ENCODE results near the gene MIEF1.
A peak's percentile ranks its signal among the peaks of the same experiment; 100 is the strongest.

The MIEF1 gene

DNA sequence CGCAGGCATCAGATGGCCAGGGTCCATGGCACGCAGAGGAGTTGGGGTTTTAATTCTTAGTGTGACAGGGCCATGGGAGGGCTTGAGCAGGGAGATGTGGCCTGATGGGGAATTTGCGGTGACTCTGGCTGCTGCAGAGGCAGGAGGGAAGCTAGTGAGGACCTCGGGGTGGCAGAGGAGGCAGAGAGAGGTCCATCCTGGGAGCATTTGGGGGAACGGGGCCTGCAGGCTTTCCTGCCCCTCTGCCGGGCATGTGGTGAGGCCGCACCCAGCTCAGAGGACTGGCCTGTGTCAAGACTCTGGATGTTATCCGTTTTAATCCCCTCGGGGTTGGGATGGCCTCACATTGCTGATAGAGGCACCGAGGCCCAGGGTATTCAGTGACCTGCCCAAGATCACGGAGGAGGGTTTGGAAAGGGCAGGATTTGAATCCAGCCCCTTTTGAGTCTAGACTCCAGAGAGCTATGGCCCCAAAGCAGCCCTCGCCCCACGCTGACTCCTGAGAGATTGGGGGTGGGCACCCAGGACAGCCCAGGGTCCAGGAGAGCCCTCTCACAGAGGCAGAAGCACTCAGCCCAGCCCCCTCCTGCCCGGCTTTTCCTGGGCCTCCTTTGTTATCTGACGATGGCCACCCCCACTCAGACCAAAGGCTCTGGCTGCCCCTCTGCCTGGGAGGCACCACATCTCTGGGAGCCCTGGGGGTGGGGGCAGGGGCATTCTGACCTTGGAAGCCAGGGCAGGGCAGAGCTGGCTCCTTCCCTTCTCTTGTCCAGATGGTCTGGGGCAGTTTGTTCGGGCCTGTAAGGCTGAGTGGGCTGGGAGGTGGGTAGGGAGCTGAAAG lies 31.4 kb upstream of the MIEF1 start:
- DNase-seq (ENCODE audit: low read depth, low spot score): peak; percentile 75

GRCh38 chr22:39471381-39472141 lies 30.5 kb upstream of the MIEF1 start:
- DNase-seq (ENCODE audit: low read depth, low spot score): peak; percentile 86

DNA sequence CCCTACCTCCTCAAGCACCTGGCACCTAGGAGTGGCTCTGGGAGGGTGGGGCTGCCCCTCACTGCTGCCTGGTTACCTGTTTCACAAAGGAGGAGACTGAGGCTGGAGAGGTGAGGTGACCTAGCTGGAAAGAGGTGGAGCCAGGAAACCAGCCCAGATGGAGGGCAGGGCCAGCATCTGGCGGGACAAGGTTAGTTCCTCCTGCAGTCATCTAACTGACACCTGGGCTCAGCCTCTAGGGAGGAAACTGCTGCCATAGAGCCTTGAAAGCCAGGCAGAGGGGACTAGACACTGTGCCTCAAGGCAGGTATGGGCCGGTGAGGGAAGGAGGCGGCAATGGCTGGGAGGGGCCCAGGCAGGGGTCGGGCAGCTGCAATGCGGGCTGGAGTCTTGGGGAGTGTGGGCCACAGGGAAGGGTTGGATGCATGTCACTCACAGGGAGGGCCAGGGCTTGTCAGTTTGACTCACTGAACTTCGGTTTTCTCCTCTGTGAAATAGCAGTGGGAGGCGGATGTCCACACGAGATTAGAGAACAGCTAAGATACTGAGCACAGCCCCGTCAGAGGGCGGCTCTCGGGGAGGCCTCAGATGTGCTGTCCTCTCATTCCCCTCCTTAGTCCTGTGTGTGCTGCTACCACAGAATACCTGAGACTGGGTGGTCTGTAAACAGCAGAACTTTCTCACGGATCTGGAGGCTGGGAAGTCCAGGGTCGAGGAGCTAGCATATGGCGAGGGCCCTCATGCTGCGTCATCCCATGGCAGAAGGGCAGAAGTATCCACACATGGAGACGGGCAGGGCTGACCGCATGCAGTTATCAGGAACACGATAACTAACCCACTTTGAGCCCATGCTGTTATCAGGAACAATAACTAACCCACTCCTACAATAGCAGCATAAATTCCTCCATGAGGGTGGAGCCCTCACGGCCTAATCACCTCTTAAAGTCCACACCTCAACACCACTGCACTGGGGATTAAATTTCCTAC lies 29.2 kb upstream of the MIEF1 start:
- peak; percentile 79 for DNase-seq (ENCODE audit: low read depth, low spot score)

DNA sequence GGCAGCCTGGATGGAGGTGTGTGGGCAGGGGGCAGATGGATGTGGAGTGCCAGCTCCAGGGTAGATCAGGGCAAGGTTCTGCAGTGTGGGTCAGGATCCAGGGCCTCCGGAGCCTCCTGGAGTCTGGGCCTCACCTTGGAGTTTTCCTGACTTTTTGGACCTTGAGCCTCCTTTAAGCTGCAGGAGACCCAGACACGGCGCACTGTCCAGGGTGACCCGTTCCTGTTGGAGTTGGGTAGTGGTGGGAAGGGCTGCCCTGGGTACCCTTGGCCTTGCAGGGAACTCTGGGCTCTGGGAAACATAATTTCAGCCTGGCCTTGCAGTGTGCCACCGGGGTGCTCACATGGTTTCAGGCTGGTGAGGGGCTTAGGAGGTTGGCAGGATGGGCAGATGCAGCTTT lies 28.2 kb upstream of the MIEF1 start:
- DNase-seq (ENCODE audit: low read depth, low spot score): no peak

DNA sequence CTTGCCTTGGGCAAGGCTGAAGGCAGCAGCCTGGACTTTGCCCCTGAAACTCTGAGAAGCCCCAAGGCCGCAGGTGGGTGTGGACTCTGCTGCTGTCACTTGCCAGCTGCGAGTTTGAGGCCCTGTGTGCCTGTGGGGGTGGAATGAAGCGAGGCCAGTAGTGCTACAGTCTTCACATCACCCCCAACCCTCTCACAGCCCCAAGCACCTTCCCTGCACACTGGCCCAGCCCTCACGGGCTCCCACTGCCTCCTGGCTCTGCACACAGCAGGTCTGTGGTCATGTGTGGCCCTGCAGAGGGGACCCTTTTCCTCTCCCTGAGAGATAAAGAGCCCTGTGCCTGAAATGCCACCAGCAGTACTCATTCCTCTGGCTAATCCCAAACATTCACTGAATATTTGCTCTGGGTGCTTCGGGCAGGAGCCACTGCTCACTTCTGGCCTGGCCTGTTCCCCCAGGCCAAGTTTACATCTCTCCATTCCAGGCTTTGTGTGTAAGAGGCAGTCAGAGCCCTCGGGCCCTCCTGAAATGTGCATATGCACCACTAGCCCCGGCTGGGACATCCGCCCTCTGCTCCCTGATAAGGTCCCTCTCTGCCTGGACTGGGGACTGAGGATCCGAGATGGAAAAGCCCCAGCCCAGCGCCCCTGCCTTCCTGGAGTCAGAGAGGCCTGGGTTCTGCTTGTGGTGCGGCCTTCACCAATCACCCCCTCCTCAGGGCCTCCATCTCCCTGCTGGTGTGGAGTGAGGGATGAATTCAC lies 27.6 kb upstream of the MIEF1 start:
- peak; percentile 98 for DNase-seq (ENCODE audit: low read depth, low spot score)

DNA sequence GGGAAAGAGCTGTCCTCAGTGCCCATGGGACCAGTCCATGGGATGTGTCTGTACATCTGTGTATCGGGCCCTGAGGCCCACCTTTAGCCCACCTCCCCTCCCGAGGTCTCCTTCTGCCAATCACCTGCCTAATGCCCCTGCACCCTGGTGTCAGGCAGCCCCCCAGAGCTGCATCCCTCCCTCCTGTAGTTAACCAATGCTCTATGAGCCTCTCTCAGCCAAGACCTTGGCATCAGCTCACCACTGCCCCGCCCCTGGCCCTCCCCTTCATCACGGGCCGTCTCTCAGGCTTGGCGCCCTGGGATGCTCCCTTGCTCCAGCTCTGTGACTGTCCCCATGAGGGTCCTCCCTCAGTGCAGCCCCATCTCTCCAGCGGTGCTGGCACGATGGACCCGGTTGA lies 26.8 kb upstream of the MIEF1 start:
- DNase-seq (ENCODE audit: low read depth, low spot score): no peak

DNA sequence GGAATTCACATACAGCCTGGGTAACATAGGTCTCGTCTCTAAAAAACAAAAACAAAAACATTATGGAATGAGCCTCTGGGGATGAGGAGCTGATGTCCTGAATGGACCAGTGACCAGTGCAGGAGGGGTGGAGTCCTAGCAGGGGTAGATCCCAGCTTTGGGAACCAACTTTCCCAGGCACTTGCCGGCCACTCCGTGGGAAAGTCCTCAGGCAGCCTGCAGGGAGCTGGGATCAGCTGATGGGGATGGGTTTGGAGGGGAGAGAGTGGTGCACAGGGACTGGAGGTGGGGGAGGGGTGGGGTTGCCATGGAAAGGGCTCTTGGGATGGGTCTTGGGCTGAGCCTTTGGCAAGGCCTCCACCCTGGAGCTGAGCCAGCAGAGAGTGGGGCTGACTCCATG lies 26.2 kb upstream of the MIEF1 start:
- DNase-seq (ENCODE audit: low read depth, low spot score): peak; percentile 58

- DNase-seq (ENCODE audit: low read depth, low spot score): no peak
Measured at GRCh38 chr22:39476664-39477063, 25.4 kb upstream of the MIEF1 start.

DNA sequence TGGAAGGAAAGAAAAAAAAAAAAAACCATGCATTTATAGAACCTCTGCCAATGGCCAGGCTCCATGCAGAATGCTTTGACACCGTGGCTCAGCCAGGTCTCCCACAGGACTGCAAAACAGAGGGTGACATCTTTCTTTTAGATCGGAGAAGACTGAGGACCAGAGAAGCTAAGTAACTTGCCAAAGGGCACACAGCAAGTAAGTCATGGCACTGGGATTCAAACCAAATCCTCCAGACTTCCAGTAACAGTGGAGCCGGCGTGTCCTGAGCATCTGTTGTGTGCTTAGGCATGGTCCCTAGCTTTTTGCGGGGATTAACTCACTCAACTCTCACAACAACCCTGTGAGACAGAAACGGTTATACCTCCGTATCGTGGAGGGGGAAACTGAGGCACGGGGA lies 24.5 kb upstream of the MIEF1 start:
- DNase-seq (ENCODE audit: low read depth, low spot score): no peak

GRCh38 chr22:39478441-39478850 lies 23.6 kb upstream of the MIEF1 start:
- DNase-seq (ENCODE audit: low read depth, low spot score): peak; percentile 63

DNA sequence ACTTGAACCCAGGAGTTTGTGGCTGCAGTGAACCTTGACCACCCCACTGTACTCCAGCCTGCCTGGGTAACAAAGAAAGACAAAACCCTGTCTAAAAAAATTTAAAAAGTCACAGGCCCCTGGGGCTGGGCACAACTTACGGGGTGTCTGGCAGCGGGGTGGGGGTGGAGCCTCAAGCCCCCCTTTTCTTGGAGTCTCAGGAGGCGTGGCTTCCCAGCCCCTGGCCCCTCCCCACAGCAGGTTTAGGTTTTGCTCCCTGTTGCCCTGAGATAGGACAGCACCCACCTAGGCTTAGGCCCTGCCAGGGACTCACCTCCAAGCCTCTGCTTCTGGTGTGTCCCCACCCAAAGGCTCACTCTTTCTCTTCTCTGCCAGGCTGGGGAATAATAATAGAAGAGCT lies 22.8 kb upstream of the MIEF1 start:
- DNase-seq (ENCODE audit: low read depth, low spot score): no peak

GRCh38 chr22:39480557-39480956 lies 21.5 kb upstream of the MIEF1 start:
- no peak for DNase-seq (ENCODE audit: low read depth, low spot score)

- DNase-seq (ENCODE audit: low read depth, low spot score): no peak
Measured at GRCh38 chr22:39481054-39481453, 21.0 kb upstream of the MIEF1 start.

DNA sequence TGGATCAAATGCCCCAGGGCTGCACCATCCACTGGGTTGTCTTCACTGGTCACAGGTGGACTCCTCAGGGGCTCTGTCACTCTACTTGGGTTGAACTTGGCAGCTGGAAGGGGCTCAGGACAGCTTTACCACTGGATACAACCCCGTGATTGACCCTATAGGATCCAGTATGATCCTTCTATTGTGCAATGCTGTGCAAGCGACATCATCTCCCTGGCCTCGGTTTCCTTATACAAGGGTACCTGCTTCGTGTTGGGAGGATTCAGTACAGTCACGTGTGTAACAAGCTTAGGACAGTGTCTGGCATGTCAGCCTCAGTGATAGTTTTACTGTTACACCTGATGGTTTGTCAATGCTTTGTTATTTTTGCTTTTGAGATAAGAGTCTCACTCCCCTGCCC lies 20.5 kb upstream of the MIEF1 start:
- DNase-seq (ENCODE audit: low read depth, low spot score): no peak

GRCh38 chr22:39482768-39483167 lies 19.3 kb upstream of the MIEF1 start:
- DNase-seq (ENCODE audit: low read depth, low spot score): peak; percentile 44

DNA sequence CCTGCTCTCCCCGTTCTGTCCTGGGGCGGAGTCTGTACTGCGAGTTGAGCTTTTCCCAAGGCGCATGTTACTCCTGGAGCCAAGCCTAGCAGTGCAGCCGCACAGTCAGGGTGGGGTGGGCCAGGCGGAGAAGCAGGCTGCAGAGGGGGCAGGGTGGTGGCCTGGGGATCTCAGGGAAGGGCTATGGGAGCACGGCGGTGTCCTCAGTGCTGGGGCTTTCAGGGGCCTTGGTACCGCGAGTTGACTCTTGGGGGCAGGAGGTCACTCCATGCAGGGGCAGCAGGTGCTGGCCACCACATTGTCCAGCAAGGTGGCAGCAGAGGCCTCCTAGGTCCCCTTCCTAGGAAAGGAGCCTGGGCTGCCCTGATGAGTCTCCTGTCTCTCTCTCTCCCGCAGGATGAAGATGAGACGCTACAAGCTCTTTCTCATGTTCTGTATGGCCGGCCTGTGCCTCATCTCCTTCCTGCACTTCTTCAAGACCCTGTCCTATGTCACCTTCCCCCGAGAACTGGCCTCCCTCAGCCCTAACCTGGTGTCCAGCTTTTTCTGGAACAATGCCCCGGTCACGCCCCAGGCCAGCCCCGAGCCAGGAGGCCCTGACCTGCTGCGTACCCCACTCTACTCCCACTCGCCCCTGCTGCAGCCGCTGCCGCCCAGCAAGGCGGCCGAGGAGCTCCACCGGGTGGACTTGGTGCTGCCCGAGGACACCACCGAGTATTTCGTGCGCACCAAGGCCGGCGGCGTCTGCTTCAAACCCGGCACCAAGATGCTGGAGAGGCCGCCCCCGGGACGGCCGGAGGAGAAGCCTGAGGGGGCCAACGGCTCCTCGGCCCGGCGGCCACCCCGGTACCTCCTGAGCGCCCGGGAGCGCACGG lies 14.9 kb upstream of the MIEF1 start:
- no peak for DNase-seq (ENCODE audit: low read depth, low spot score)

- DNase-seq (ENCODE audit: low read depth, low spot score): no peak
Measured at GRCh38 chr22:39487826-39488520, 14.1 kb upstream of the MIEF1 start.

DNA sequence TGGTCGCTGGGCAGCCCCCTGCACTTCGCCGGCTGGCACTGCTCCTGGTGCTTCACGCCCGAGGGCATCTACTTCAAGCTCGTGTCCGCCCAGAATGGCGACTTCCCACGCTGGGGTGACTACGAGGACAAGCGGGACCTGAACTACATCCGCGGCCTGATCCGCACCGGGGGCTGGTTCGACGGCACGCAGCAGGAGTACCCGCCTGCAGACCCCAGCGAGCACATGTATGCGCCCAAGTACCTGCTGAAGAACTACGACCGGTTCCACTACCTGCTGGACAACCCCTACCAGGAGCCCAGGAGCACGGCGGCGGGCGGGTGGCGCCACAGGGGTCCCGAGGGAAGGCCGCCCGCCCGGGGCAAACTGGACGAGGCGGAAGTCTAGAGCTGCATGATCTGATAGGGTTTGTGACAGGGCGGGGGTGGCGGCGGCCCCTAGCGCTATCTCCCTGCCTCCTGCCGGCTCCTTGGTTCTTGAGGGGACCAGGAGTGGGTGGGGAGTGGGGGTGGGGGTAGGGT lies 13.5 kb upstream of the MIEF1 start:
- DNase-seq (ENCODE audit: low read depth, low spot score): no peak

Data from ELF-1 (cell line).